ENCODE measurements around the gene SFTPB.
"Not testable (repeated sequence)": the region's sequence is repeated elsewhere in the genome, so short reads cannot be mapped to it uniquely, and the experiment has no call there.

Gene SFTPB

DNA sequence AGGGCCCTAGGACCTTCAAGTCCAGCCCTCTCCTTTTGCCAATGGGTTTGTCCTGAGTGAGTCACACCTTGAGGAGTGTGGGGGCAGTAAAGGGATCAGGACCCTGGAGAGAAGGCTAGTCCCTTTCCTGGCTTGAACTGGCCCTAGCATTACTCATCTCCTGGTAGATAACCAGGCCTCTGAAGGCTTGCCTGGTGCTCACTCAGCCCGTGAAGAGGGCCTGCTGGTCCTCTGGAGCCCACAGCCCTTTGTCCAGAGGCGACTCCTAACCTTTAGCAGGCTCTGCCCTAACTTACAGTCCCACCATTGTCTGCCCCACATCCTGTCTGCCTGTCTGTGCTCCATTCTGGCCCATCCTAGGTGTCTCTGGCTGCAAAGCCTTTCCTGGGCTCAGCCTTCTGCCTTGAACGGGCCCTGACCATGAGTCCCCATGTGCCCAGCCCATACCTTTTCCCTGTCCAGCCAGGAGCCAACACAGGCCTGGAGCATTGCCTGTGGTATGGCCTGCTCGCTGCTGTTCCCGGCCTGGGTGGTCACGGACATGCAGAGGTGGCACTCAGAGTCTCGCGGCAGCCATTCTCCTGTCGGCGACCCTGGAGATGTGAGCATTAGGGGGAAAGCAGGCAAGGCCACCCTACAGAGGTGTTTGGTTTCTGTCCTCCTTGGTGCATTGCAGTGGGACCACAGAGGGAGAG, 5.0 kb downstream of the SFTPB start:
- Histone ChIP-seq H3K9ac (ENCODE audit: low read length) (no peak overlapping the region), H3K4me3 (ENCODE audit: low read length) (no peak overlapping the region), H3K27ac (ENCODE audit: low read length) (no peak overlapping the region), H3K36me3 (replicated peaks; ENCODE audit: low read depth, low read length) (no peaks in the 10 kb centered on the region), H3K4me1 (ENCODE audit: low read length) (peaks cover 3% of the 10 kb centered on the region), H3K9me3 (ENCODE audit: insufficient read depth, low read length) (no peaks in the 10 kb centered on the region), H3K79me2 (ENCODE audit: low read length) (no peaks in the 10 kb centered on the region), H3K4me2 (ENCODE audit: low read length) (no peak overlapping the region), H3K27me3 (ENCODE audit: low read depth, low read length) (no peaks in the 10 kb centered on the region; the same call in 1 of the 2 replicates), H4K20me1 (ENCODE audit: insufficient read depth, low read length) (no peaks in the 10 kb centered on the region), H2AFZ (ENCODE audit: low read depth, low read length) (no peak overlapping the region)
- no peak for TF ChIP-seq EZH2phosphoT487 (IDR thresholded peaks at IDR 0.05; ENCODE audit: low read depth)
- TF ChIP-seq, protein P1, sequence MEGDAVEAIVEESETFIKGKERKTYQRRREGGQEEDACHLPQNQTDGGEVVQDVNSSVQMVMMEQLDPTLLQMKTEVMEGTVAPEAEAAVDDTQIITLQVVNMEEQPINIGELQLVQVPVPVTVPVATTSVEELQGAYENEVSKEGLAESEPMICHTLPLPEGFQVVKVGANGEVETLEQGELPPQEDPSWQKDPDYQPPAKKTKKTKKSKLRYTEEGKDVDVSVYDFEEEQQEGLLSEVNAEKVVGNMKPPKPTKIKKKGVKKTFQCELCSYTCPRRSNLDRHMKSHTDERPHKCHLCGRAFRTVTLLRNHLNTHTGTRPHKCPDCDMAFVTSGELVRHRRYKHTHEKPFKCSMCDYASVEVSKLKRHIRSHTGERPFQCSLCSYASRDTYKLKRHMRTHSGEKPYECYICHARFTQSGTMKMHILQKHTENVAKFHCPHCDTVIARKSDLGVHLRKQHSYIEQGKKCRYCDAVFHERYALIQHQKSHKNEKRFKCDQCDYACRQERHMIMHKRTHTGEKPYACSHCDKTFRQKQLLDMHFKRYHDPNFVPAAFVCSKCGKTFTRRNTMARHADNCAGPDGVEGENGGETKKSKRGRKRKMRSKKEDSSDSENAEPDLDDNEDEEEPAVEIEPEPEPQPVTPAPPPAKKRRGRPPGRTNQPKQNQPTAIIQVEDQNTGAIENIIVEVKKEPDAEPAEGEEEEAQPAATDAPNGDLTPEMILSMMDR (IDR thresholded peaks at IDR 0.05; ENCODE audit: low read depth, low read length): no peak

DNA sequence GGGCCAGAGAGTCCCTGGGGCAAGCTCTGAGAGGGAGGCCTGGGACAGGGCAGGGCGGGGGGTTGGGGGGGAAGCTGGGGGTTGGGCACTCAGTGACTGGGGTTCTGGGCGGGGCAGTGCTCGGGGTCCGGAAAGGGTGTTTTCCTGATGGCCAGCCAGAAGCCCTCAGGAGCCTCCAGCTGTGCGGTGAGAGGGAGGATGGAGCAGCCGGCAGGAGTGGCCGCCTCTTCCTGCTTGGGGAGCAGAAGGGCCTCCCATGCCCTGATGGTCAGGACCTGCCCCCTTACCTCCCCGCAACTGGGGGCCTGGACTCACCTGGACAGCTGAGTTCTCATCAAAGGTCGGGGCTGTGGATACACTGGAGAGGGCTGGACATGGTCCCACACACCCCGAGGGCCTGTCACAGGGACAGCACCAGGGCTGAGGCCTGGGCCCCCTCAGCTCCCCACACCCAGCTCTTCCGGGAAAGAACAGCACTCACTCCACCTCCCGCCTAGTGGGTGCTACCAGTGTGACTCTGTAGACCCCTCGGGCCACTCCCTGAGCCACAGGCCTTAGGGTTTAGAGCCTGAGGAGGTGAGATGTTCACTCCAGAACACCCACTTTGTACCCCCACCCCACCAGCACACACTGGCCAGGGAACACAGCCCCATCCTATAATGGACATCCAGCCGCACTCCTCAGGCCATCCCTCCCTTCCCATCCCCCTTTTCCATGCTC, 6.7 kb downstream of the SFTPB start:
- TF ChIP-seq EZH2phosphoT487 (IDR thresholded peaks at IDR 0.05; ENCODE audit: low read depth): no peak
- TF ChIP-seq, protein P1 (IDR thresholded peaks at IDR 0.05; ENCODE audit: low read depth, low read length): no peak
- Histone ChIP-seq H2AFZ (ENCODE audit: low read depth, low read length) (no peak overlapping the region), H3K36me3 (replicated peaks; ENCODE audit: low read depth, low read length) (no peaks in the 10 kb centered on the region), H3K4me2 (ENCODE audit: low read length) (no peak overlapping the region), H3K27ac (ENCODE audit: low read length) (no peak overlapping the region), H3K4me3 (ENCODE audit: low read length) (no peak overlapping the region), H3K79me2 (ENCODE audit: low read length) (no peaks in the 10 kb centered on the region), H3K4me1 (ENCODE audit: low read length) (no peaks in the 10 kb centered on the region), H3K27me3 (ENCODE audit: low read depth, low read length) (no peaks in the 10 kb centered on the region), H4K20me1 (ENCODE audit: insufficient read depth, low read length) (no peaks in the 10 kb centered on the region), H3K9ac (ENCODE audit: low read length) (no peak overlapping the region), H3K9me3 (ENCODE audit: insufficient read depth, low read length) (no peaks in the 10 kb centered on the region)

DNA sequence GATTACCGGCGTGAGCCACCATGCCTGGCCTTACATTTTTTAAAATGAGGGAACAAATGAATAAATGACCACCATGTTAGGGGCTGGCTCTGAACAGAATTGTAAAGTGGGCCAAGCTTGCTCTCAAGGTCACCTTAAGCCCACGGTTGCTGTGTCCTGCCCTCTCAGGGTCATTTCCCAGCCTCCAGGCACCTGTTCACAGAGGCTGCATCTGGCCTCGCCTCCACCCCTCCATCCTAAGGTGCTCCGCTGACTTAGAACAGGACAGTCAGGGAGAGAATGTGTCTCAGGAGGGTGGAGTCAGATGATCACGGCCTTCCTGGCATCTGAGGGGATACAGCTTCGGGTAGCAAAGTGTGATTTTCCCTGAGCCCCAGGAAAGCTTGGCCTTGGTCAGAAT, 7.3 kb downstream of the SFTPB start:
- Histone ChIP-seq H3K4me3 (ENCODE audit: low read length) (no peak overlapping the region), H3K9ac (ENCODE audit: low read length) (no peak overlapping the region), H4K20me1 (ENCODE audit: insufficient read depth, low read length) (no peaks in the 10 kb centered on the region), H3K9me3 (ENCODE audit: insufficient read depth, low read length) (no peaks in the 10 kb centered on the region), H3K27ac (ENCODE audit: low read length) (no peak overlapping the region), H3K27me3 (ENCODE audit: low read depth, low read length) (no peaks in the 10 kb centered on the region), H2AFZ (ENCODE audit: low read depth, low read length) (no peak overlapping the region), H3K36me3 (replicated peaks; ENCODE audit: low read depth, low read length) (no peaks in the 10 kb centered on the region), H3K79me2 (ENCODE audit: low read length) (no peaks in the 10 kb centered on the region), H3K4me2 (ENCODE audit: low read length) (no peak overlapping the region), H3K4me1 (ENCODE audit: low read length) (no peaks in the 10 kb centered on the region)
- no peak for TF ChIP-seq EZH2phosphoT487 (IDR thresholded peaks at IDR 0.05; ENCODE audit: low read depth)
- TF ChIP-seq, protein P1 (IDR thresholded peaks at IDR 0.05; ENCODE audit: low read depth, low read length): no peak

DNA sequence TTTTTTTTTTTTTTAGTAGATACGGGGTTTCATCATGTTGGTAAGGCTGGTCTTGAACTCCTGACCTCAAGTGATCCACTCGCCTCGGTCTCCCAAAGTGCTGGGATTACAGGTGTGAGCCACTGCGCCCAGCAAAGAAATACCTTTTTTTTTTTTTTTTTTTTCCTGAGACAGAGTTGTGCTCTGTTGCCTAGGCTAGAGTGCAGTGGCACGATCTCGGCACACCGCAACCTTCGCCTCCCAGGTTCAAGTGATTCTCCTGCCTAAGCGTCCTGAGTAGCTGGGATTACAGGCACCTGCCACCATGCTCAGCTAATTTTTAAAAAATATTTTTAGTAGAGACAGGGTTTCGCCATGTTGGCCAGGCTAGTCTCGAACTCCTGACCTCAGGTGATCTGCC, 7.7 kb downstream of the SFTPB start:
- H3K79me2 ChIP-seq (ENCODE audit: low read length); H3K4me1 ChIP-seq (ENCODE audit: low read length); H3K4me2 ChIP-seq (ENCODE audit: low read length); H3K9ac ChIP-seq (ENCODE audit: low read length); H4K20me1 ChIP-seq (ENCODE audit: insufficient read depth, low read length); H3K9me3 ChIP-seq (ENCODE audit: insufficient read depth, low read length); H3K4me3 ChIP-seq (ENCODE audit: low read length); H3K27me3 ChIP-seq (ENCODE audit: low read depth, low read length); H2AFZ ChIP-seq (ENCODE audit: low read depth, low read length); H3K27ac ChIP-seq (ENCODE audit: low read length); H3K36me3 ChIP-seq (replicated peaks; ENCODE audit: low read depth, low read length): not testable (repeated sequence)
